Occipital lobe (tissue), 3 donors: ENCODE results near the gene EZH1. TPM values are rescaled to one million over a fixed set of nuclear protein-coding genes. Genes with fewer than 3 reads are reported as not detected.
"Not testable (repeated sequence)": the region's sequence is repeated elsewhere in the genome, so short reads cannot be mapped to it uniquely, and the experiment has no call there.

ENCODE experiments used
- DNase-seq: peaks from one replicate; lab custom pipeline; 2025; lab: John Stamatoyannopoulos, UW
- small RNA-seq: library from RNA; depleted of rRNA; stranded (forward); fragments of <200 nt; gene quantifications from one replicate; pipeline ENCODE3, GENCODE V24; 2014
- total RNA-seq: library from RNA; depleted of rRNA; stranded (reverse); fragments of >200 nt; gene quantifications from one replicate; pipeline ENCODE4 v1.2.3, GENCODE V29; 2014

Gene EZH1
- total RNA-seq, 1 donor from 2014 or later = 23.2 TPM

DNA sequence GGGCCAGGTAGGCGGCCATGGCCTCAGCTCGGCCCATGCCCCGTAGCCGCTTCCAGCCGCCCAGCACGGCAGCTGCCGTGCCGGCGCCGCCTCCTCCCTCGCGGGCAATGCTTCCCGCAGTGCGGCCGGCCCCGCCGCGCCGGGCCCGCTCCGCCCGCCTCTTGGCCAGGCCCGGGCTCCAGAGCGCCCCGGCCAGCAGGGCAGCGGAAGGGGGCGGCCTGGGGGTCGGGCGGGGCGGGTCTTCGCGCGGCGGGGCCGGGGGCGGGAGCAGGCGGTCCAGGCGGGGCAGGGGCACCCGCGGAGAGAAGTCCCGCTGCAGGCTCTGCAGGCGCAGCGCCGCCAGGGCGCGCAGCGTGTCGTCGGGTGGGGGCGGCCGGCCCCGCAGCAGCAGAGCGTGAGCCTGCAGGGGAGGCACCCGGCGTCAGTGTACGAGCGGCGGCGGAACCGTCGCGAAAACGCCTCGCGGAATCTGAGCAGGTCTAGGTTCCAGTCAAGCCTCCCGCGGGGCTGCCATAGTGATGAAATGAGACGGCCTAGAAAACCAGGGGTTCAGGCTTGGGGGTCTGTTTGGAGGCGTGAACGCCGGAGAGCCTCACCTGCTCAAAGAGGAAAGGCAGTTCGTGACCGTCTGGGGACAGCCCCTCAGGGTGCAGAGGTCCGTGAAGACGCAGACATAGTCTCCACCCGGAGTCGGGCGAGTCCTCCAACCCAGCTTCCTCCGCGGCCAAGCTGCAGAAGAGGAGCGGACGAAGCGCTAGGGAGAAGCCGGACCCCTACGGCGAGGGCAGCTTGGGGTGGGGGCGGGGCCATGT lies 74.7 kb downstream of the EZH1 start:
- DNase-seq = no peak

- DNase-seq = no peak
Measured at GRCh38 chr17:42669705-42669976, 75.2 kb downstream of the EZH1 start.

DNA sequence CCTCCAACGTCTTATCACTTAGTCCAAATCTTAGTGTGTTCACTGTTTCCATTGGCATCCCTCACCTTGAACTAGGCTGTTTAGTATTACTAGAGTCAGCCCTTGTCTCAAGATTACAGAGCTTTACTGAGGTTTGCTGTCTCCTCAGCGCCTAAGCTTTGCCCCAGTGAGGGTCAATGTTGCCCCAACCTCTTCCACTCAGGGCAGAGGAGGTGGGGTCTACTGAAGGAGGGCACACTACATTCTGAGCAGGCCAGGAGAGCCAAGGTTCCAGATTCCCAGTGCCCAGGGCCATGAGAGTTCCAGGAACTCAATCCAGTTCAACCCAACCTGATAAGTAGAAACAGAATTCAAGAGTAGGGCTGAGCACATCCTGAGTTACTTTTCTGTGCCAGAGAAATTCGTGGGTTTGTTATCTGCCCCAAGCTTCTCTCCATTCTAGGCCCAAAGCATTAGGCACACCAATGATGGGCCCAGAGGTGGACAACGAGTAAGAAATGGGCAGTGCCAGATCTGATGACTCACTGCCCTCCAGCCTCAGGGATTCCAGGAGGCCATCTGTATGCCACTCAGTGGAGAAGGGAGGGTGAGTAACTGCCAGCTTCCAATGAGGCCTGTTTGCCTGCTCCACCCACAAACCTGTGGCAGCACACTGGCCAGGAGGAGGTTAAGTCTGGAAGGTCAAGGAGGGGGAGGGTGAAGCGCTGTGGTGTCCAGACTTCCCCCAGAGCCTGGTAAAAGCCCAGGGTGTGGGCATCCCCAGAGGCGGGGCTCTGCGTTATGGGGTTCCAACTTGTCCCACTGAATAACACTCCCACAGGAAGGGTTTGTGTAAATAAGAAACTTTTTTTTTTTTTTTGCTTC lies 77.5 kb downstream of the EZH1 start:
- no peak for DNase-seq

GRCh38 chr17:42666126-42666525 lies 78.7 kb downstream of the EZH1 start:
- not testable (repeated sequence) for DNase-seq

- DNase-seq = no peak
Measured at GRCh38 chr17:42665581-42666001, 79.2 kb downstream of the EZH1 start.

DNA sequence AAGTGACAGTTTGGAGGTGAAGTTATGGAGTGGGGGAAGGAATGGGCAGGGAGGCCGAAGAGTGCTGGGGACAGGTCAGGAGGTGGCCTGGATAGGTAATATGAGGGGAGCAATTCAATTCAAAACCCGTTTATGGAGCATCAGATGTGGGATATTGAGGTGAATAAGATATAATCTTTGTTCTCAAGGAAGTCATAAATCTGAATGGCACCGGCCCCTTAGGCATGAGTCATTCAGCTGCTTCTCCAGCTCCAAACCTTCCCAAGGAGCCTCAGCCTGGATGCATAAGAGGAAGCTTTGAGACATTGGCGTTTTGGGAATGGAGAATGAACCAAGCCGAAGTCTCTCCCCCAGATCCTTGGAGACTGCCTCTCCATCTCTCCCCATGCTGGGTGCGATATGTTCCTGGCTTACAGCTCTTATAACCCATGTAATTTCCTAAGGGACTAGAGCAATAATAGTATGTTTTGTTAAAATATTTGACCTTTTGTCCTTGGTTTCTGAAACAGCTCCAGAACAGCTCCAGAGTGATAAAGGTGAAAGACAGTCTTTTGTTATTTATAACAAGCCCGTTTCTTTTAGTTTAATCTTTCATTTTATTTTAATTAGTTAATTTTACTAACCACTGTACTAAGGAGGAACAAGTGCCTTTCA lies 84.0 kb downstream of the EZH1 start:
- no peak for DNase-seq

GRCh38 chr17:42659932-42660274 lies 84.9 kb downstream of the EZH1 start:
- DNase-seq = not testable (repeated sequence)

- DNase-seq = peak; percentile 84
Measured at GRCh38 chr17:42659079-42659931, 85.5 kb downstream of the EZH1 start, which contains the start of gene TUBG2. TSS of gene TUBG2 (plus strand) at chr17:42659284. CDS start at chr17:42659504, 220 bp downstream.

- no peak for DNase-seq
Measured at GRCh38 chr17:42657824-42658588, 86.8 kb downstream of the EZH1 start.

GRCh38 chr17:42655528-42655927 lies 89.3 kb downstream of the EZH1 start:
- DNase-seq = no peak

DNA sequence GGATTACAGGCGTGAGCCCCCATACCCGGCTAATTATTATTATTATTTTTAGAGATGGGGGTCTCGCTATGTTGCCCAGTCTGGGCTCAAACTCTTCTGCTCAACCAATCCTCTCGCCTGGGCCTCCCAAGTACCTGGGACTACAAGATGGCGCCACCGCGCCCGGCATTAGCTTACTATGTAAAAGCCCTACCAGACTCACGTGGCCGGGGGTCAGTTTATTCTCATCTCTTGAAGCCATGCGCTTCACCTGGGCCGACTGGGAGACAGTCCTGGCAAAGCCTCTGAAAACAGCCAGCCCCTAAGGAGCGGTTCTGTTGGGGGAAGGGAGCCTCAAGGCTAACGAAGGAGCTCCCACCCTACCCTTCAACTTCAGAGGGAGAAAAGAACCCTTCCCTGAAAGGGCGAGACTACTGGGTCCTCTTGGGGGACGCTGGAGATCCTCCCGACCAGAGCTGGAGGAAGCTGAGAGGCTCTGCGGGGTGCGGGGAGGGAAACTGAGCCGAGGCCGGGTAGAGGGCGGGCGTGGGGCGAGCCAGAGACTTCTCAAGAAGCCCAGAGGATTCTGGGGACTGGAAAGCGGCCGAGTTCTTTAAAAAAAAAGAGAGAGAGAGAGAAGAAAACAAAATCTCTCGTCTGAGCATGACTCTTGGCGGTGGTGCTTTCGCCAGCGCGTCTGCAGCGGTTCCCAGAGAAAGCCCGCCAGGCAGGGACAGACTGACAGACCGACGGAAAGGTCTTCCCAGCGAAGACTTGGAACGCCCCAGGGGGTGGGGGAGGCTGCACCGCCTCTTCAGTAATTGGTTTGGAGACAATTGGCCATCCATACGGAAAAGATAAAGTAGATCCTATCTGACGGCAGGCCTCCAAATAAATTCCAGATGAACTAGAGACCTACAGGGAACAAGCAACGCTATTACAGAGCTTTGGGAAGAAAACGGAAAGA lies 91.4 kb downstream of the EZH1 start:
- no peak for DNase-seq

DNA sequence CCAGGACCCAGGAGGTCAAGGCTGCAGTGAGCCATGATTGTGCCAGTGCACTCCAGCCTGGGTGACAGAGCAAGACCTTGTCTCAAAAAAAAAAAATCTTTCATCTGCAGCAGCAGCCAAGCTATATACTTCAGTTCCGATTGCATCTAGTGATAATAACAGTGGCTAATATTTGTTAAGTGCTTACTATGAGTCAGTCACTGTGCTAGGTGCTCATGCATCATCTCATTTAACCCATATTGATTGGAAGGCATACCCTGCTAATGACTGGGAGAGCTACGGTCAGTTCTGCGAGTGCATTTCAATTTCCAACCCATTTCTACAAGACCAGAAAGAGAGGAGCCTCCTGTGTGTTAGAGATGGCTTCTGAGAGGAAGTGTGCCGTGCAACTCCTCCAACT lies 93.4 kb downstream of the EZH1 start:
- no peak for DNase-seq

Small RNA genes within 50 kb of the gene (small RNA-seq; reads per million reads assigned to genes)
- not detected for gene HMGN2P15
- gene MIR6780A = not detected

Other genes starting within 250 kb of the EZH1 start
- gene NAGLU, start 208.8 kb downstream of the EZH1 start, total RNA-seq = 8.6 TPM
- gene HSD17B1, start 192.1 kb downstream of the EZH1 start, total RNA-seq = 0.62 TPM
- gene COASY, start 182.9 kb downstream of the EZH1 start, total RNA-seq = 3.6 TPM
- gene MLX, start 177.9 kb downstream of the EZH1 start, total RNA-seq = 25.1 TPM
- gene PSMC3IP, start 167.3 kb downstream of the EZH1 start, total RNA-seq = 6.6 TPM
- gene RETREG3, start 135.7 kb downstream of the EZH1 start, total RNA-seq = 54.9 TPM
- 10.3 TPM for gene TUBG1, start 135.4 kb downstream of the EZH1 start, total RNA-seq
- 9.4 TPM for gene TUBG2, start 85.8 kb downstream of the EZH1 start, total RNA-seq
- 2.8 TPM for gene PLEKHH3, start 68.0 kb downstream of the EZH1 start, total RNA-seq
- gene CCR10, start 63.2 kb downstream of the EZH1 start, total RNA-seq = 0.47 TPM
- gene CNTNAP1, start 62.5 kb downstream of the EZH1 start, total RNA-seq = 7.5 TPM
- 14.3 TPM for gene RAMP2, start 16.2 kb upstream of the EZH1 start, total RNA-seq
- 24.5 TPM for gene VPS25, start 28.4 kb upstream of the EZH1 start, total RNA-seq
- 0.31 TPM for gene WNK4, start 35.6 kb upstream of the EZH1 start, total RNA-seq
- 61.8 TPM for gene COA3, start 53.7 kb upstream of the EZH1 start, total RNA-seq
- 0.47 TPM for gene CNTD1, start 53.8 kb upstream of the EZH1 start, total RNA-seq
- gene BECN1, start 79.2 kb upstream of the EZH1 start, total RNA-seq = 57.7 TPM
- 39.8 TPM for gene PSME3, start 88.4 kb upstream of the EZH1 start, total RNA-seq
- 0.78 TPM for gene AOC2, start 99.5 kb upstream of the EZH1 start, total RNA-seq
- 0.16 TPM for gene AOC3, start 106.2 kb upstream of the EZH1 start, total RNA-seq
- not detected for gene G6PC1, start 155.8 kb upstream of the EZH1 start, total RNA-seq
- 26.8 TPM for gene AARSD1, start 219.4 kb upstream of the EZH1 start, total RNA-seq
- 1.2 TPM for gene PTGES3L, start 235.0 kb upstream of the EZH1 start, total RNA-seq
- gene RUNDC1, start 235.5 kb upstream of the EZH1 start, total RNA-seq = 13.3 TPM